Nephron (organoid): ENCODE measurements around the gene WEE2.

ENCODE experiments used
- H3K27ac Mint-ChIP-seq, 3 experiments: 2 replicates each; pipeline ENCODE4 v1.8.0; 2020; ENCODE audit warnings: mixed read lengths in 3 of 3, mild to moderate bottlenecking in 2 of 3, moderate library complexity in 1 of 3
- H3K27me3 Mint-ChIP-seq: 2 replicates; pipeline ENCODE4 v1.8.0; 2021; ENCODE audit warnings: low read depth, mild to moderate bottlenecking, moderate library complexity, mixed read lengths
- H3K36me3 Mint-ChIP-seq: 2 replicates; pipeline ENCODE4 v1.8.0; 2020; ENCODE audit warnings: low read depth, mixed read lengths
- H3K4me1 Mint-ChIP-seq: 2 replicates; pipeline ENCODE4 v1.8.0; 2020; ENCODE audit warnings: mixed read lengths
- H3K4me3 Mint-ChIP-seq, 3 experiments: 2 replicates each; pipeline ENCODE4 v1.8.0; 2020; ENCODE audit warnings: mild to moderate bottlenecking in 3 of 3, mixed read lengths in 3 of 3, moderate library complexity in 2 of 3
- H3K9me3 Mint-ChIP-seq: 2 replicates; pipeline ENCODE4 v1.8.0; 2020; ENCODE audit warnings: mixed read lengths
- TF ChIP-seq, protein P1 (sequence below), 3 experiments: fragments of 200-600 bp; sonication (generic); IDR thresholded peaks; one replicate each; pipeline ENCODE4 v1.5.0; 2021; ENCODE audit warnings: antibody characterized with exemption in 3 of 3; ENCODE audit not compliant: unreplicated experiment in 3 of 3

WEE2 gene

DNA sequence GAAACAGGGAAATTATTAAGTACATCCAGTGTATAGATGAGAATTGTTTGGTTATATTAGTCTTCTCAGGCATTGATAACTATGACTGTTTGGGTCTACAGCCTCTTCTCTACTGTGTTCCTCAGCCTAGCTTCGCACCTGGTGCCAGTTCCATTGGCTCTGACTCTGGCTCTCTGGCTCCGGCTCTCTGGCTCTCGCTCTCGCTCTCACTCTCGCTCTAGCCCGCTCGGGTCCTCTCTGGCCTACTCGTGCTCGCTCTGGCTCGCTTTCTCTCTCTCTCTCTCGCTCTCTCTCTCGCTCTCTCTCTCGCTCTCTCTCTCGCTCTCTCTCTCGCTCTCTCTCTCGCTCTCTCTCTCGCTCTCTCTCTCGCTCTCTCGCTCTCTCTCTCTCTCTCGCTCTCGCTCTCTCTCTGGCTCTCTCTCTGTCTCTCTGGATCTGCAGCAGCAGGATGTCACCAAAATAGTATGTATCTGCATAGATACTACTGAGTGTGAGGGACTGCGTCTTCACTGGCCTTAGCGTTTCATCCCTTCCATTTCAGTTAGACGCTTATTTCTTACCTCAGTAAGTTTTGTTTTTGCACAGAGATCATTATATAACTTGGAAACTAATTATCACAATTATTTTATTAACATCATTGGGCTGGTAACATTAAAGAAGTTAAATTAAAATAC lies 23.5 kb downstream of the WEE2 start:
- Mint-ChIP-seq H3K27me3 (peaks cover 5% of the 10 kb centered on the region), H3K4me1 (no peaks in the 10 kb centered on the region), H3K9me3 (no peaks in the 10 kb centered on the region), H3K4me3 (no peak overlapping the region), H3K27ac (no peak overlapping the region), H3K36me3 (no peaks in the 10 kb centered on the region)
- TF ChIP-seq, protein P1, sequence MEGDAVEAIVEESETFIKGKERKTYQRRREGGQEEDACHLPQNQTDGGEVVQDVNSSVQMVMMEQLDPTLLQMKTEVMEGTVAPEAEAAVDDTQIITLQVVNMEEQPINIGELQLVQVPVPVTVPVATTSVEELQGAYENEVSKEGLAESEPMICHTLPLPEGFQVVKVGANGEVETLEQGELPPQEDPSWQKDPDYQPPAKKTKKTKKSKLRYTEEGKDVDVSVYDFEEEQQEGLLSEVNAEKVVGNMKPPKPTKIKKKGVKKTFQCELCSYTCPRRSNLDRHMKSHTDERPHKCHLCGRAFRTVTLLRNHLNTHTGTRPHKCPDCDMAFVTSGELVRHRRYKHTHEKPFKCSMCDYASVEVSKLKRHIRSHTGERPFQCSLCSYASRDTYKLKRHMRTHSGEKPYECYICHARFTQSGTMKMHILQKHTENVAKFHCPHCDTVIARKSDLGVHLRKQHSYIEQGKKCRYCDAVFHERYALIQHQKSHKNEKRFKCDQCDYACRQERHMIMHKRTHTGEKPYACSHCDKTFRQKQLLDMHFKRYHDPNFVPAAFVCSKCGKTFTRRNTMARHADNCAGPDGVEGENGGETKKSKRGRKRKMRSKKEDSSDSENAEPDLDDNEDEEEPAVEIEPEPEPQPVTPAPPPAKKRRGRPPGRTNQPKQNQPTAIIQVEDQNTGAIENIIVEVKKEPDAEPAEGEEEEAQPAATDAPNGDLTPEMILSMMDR (IDR thresholded peaks at IDR 0.05; ENCODE audit: unreplicated experiment in 3 of 3) = no peak

DNA sequence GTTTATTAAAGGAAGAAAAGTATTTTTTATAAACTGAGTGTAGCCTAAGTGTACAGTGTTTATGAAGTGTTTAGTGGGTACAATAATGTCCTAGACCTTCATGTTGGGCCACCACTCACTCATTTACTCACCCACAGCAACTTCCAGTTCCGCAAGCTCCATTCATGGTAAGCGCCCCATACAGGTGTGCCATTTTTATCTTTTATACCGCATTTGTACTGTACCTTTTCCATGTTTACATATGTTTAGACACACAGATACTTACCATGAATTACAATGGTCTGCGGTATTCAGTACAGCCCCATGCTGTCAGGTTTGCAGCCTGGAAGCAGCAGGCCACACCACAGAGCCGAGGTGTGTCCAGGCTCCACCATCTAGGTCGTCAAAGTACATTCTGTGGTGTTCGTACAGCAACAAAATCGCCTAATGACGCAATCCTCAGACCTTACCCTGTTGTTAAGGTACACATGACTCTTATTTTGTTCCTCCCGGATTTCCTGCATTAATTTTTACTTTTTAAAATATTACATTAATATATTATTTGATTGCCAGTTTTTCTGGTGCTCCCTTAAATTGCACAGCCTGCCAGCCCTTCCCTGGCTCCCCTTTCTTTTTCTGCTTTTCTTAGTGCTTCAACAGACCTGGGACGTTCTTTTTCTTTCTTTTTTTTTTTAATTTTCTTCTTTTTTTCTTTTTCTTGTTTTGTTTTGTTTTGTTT lies 29.1 kb downstream of the WEE2 start:
- no peaks in the 10 kb centered on the region for H3K27me3 Mint-ChIP-seq

DNA sequence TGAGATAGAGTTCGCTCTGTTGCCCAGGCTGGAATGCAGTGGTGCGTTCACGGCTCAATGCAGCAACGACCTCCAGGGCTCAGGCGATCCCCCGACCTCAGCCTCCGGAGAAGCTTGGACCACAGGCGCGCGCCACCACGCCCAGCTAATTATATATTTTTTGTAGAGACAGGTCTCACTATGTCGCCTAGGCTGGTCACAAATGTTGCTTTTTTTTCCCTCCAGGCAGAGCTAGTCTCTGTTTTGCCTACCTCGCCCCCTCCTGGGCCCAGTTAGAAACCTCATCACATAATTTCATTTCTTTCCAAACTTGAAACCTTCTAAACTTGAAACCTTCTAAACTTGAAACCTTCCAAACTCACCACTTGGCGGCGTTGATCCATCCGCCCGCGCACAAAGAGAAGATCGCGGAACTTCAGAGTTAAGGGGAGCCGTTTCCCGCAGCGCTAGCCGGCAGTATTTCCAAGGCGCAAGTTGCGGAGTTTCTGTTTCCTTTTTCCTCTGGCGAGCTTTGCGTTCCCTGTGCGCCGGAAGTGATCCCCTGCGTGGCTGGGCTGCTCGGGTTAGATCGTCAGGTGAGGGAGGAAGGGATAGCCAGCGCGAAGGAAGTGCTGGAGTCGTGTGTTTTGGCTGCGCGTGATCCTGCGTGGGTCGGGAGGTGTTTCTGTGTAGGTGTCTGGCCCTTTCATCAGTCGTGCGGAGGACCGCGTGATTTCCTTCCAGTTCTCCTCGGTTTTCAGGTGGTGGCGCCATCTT lies 29.9 kb downstream of the WEE2 start, which contains the start of gene SSBP1:
Gene SSBP1 (plus strand): TSS at position 523 of the 756 bp plus-strand sequence. CDS start 809 bp downstream, outside the sequence.
- TF ChIP-seq, protein P1 (IDR thresholded peaks at IDR 0.05; ENCODE audit: unreplicated experiment in 3 of 3) = peak; percentile 74 to 89 (median 82)
- Mint-ChIP-seq H3K4me3 (peak within 1 kb of the TSS; percentile 98 to 99 (median 98)), H3K9me3 (no peaks in the 10 kb centered on the region), H3K4me1 (peaks cover 22% of the 10 kb centered on the region), H3K36me3 (peaks cover 23% of the 10 kb centered on the region), H3K27me3 (no peaks in the 10 kb centered on the region), H3K27ac (peak within 1 kb of the TSS; percentile 88 to 97 (median 97))

More for the DNA sequence above, 29.1 kb downstream of the WEE2 start:
- Mint-ChIP-seq H3K4me3 (peak overlapping the region; percentile 98 to 99 (median 98)), H3K36me3 (peaks cover 18% of the 10 kb centered on the region), H3K27ac (peak overlapping the region; percentile 88 to 97 (median 97)), H3K9me3 (no peaks in the 10 kb centered on the region), H3K4me1 (peaks cover 22% of the 10 kb centered on the region)
- TF ChIP-seq, protein P1 (IDR thresholded peaks at IDR 0.05; ENCODE audit: unreplicated experiment in 3 of 3) = no peak

DNA sequence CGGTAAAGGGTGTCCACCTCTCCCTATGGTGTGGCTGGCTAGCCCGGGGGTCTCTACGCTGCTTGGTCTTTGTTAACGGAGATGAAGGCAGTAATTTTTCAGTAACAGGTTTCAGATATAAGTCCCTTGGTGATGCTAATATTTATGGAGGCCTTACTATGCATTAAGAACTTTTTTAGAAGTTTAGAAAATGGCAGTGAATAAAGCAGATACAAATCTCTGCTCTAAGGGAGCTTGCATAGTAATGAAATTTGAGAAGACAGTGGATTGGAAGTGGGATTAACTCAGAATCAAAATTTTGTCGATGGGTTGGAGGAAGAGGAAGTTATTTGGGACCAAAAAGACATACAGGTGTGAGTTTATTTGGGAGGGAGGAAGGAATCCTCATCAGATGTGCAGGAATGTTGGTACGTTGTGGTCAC lies 30.4 kb downstream of the WEE2 start:
- Mint-ChIP-seq H3K27me3 (no peaks in the 10 kb centered on the region), H3K27ac (peak overlapping the region; percentile 88 to 97 (median 97)), H3K4me3 (peak overlapping the region; percentile 98 to 99 (median 98)), H3K36me3 (peaks cover 29% of the 10 kb centered on the region), H3K9me3 (no peaks in the 10 kb centered on the region), H3K4me1 (peaks cover 22% of the 10 kb centered on the region)
- TF ChIP-seq, protein P1 (IDR thresholded peaks at IDR 0.05; ENCODE audit: unreplicated experiment in 3 of 3) = no peak

DNA sequence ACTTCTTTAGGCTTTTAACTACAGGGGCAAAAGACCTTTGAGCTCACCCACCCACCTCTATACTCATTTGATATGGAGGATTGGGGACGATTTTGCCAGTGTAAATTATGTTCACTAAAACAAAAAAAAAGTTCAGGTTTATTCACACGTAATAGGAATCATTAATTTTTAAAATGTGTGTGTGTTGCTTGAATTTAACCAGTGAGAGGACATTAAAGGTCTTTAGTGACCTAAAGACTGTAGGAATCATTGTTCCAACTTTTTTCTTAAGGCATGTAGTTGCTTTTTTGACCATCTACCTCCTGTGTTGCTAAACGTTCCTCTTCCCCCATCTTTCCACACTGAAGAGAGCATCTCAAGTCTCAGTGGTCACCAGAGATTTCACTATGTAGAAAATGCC lies 31.1 kb downstream of the WEE2 start:
- peak overlapping the region; percentile 83 to 98 (median 84) for H3K4me3 Mint-ChIP-seq
- H3K36me3 Mint-ChIP-seq = peaks cover 35% of the 10 kb centered on the region
- peak overlapping the region in 1 of 3 experiments; percentile 34 for H3K27ac Mint-ChIP-seq
- TF ChIP-seq, protein P1 (IDR thresholded peaks at IDR 0.05; ENCODE audit: unreplicated experiment in 3 of 3) = no peak
- no peaks in the 10 kb centered on the region for H3K9me3 Mint-ChIP-seq
- no peaks in the 10 kb centered on the region for H3K27me3 Mint-ChIP-seq
- H3K4me1 Mint-ChIP-seq = peaks cover 22% of the 10 kb centered on the region
